ENCODE results near the gene DSC2.

- TF ChIP-seq EZH2 (IDR thresholded peaks at IDR 0.05; ENCODE audit: low read length, missing control alignments) (no peak), CTCF (conservative IDR thresholded peaks at IDR 0.05 in 1 of 2, IDR thresholded peaks at IDR 0.05 in 1 of 2; ENCODE audit: low read depth in 1 of 2, low read length in 2 of 2) (no peak)
These were observed 8.9 kb downstream of the DSC2 start for GRCh38 chr18:31093294-31093693.
